CD4-positive, alpha-beta T cell treated with Interferon alpha-2 for 1 hour (primary cell): ENCODE data around the gene CACNA1D.

Experiments
- DNase-seq, 2 donors: peaks; one replicate each; pipeline ENCODE4 v3.0.0-alpha.2; 2020 to 2022

Gene CACNA1D

DNA sequence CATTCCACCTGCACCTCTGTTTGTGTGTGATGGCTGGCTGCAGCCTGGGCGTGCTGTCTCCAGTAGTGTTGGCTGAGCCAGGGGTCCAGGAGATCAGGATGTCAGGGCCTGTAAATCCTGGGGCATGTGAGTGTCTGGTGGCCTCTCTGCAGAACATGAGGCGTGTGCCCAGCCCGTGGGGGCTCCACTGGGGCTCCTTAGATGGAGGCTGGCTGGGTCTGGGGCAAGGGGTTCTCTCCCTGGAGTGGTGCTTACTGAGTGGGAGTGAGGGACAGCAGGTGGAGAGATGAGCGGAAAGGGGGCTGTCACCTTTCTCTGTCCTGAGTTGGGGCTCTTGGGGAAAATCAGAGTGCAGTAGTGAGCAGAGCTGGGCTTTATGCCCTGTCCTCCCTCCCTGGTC is 199.6 kb downstream of the CACNA1D start:
- DNase-seq = no peak

- DNase-seq = no peak
Observed at GRCh38 chr3:53694666-53695323, 200.4 kb downstream of the CACNA1D start.

- no peak for DNase-seq
Observed at GRCh38 chr3:53695324-53695690, 200.9 kb downstream of the CACNA1D start.

- DNase-seq = no peak
Observed at GRCh38 chr3:53696401-53697172, 202.2 kb downstream of the CACNA1D start.

GRCh38 chr3:53700441-53700840 is 206.0 kb downstream of the CACNA1D start:
- DNase-seq = no peak

GRCh38 chr3:53702776-53703530 is 208.5 kb downstream of the CACNA1D start:
- no peak for DNase-seq

DNA sequence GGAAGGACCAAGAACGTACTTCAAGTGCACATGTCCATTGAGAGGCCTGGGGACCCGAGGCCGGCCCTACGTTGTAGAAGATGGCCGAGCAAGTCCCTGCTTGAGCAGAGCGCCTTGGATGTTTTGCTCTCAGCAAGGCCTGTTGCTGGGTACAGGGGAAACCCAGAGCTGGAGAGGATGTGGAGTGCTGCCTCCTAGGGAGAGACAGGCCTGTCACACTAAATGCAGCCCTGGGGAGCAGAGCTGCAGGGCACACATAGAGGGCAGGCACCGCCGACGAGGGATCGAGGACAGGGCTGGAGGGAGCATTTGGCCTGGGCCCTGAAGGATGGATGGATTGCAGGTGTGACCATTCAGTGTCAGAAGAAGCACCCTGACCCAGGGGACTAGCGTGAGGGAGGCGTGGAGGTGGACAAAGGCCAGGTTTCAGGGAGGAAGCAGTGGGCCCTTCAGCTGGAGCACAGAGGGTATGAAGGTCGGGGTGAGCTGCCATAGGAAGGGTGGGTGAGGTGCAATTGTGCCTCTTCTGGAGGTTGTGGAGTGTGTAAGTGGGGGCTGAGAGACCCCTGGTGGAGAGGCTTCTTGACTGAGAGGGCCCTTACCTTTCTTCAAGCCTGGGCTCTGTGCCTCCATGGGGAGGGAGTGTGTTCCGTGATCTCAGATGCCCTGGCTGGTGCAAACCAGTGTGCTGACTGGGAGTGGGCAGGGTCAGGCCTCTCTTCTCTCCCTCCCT is 209.4 kb downstream of the CACNA1D start:
- no peak for DNase-seq

DNA sequence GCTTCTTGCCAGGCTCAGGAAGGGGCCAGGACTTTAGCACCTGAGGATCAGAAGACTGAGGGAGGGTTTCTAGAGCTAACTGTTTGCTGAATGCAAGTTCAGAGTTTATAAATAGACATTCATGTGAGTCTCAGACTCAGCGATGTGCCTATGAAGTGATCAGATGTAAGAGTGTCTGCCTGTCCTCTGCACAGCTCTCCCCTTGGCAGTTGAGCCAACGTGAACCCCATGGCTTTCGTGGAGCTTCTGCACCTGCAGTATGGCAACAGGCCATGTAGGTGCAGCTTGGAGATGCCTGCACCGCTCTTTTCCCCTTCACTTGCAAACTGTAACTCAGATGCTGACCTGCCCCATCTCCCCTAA is 209.9 kb downstream of the CACNA1D start:
- no peak for DNase-seq

GRCh38 chr3:53705024-53705745 is 210.8 kb downstream of the CACNA1D start:
- no peak for DNase-seq

GRCh38 chr3:53705774-53706173 is 211.4 kb downstream of the CACNA1D start:
- DNase-seq = no peak

GRCh38 chr3:53707222-53707621 is 212.8 kb downstream of the CACNA1D start:
- DNase-seq = no peak

GRCh38 chr3:53708001-53708621 is 213.7 kb downstream of the CACNA1D start:
- no peak for DNase-seq

DNA sequence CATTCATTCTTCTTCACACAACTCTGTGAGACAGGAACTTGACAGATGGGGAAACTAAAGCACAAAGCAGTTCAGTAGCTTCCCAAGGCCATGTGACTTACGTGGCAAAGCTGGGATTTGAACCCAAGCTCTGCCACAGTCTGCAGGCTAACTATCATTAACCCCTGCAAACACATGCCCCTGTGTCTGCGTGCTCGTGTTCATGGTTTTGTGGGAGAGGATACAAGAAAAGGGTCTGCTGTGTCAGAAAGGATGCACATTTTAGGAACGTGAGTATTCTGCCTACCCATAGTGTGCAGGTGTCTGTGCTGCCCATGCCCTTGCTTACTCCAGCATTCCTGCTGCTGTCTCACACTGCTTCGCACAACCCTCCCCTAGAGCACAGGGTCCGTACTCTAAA is 214.8 kb downstream of the CACNA1D start:
- DNase-seq = no peak

DNA sequence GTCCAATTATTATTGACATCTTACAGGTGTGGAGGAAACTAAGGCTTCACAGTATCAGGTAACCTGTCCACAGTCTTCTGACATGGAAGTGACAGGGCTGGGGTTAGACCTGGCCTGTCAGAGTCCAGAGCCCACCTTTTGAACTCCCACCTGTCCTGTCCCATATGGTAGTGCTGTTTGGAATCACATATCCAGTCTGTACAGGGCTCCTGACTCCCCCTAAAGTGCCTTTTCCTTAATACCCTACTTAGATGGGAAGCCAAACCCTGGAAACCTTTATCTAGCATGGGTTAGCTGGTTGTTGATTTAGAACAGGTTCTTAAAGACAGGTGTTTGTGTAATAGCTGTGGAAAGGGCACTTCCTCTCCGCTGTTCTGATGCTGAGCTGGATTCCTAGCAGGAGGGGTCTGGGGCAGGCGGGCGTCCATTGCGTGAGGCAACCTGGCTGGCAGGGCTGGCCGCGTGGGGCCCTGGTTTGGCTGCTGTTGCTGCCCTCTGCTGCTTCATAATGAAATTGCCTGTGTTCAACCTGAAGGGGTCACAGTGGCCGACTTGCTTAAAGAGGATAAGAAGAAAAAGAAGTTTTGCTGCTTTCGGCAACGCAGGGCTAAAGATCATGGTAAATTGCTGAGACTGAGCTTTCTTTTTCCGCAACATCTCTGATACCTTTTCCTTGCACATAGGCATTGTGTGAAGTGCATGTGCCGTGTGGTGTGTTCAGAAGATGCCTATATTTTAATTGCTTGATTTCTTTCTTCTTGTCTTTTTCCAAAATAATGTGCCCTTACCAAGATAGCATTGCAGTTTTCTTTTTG is 215.7 kb downstream of the CACNA1D start:
- DNase-seq = peak; percentile 53 to 54

- DNase-seq = no peak
Observed at GRCh38 chr3:53711387-53711786, 217.0 kb downstream of the CACNA1D start.

- DNase-seq = no peak
Observed at GRCh38 chr3:53712817-53713388, 218.5 kb downstream of the CACNA1D start.

DNA sequence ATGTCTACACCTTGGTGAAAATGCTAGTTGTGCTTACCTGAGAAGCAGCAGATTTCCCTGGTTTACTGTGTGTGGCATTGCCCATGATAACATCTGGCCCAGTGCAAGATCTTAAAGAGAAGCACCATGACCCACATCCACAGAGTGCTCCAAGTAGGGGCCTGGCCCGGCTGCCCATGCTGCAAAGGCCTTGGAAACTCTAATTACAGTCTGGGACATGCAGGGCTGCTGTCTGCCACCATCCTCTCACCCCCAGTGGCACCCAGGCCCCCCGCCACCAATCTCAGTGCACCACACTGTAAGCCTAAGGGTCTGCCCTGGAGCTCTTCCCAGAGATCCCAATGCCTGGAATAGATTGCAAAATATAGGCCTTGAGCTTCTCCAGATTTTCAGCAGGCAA is 219.2 kb downstream of the CACNA1D start:
- no peak for DNase-seq

GRCh38 chr3:53715815-53716483 is 221.5 kb downstream of the CACNA1D start:
- DNase-seq = no peak

DNA sequence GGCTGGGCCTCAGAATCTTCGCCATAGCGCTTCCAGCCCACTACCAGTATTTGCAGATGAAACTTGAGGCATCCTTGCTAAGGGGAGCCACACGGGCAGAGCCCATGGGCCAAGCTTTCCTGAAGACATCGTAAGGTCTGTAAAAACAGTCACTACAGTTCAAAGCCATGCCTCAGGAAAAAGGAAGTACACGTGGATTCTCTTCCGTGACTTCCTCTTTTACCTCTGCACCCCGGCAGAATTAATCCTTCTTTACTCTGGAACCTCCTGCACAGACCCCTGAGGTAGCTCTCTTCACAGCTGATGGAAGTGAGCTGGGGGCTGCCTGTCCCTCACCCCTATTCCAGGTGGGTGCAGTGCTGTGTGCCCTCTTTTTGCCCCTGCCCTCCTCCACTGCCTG is 222.6 kb downstream of the CACNA1D start:
- no peak for DNase-seq

- no peak for DNase-seq
Observed at GRCh38 chr3:53718462-53718861, 224.1 kb downstream of the CACNA1D start.
